ENCODE results near the gene OS9.

The OS9 gene

GRCh38 chr12:57754411-57755193, 60.7 kb downstream of the OS9 start, which contains the start of gene MARCHF9:
Gene MARCHF9 (plus strand): TSS chr12:57755103. CDS start chr12:57755529, 426 bp downstream.
- peak in 1 of 2 donors; percentile 33 for DNase-seq

GRCh38 chr12:57755194-57755453, 61.2 kb downstream of the OS9 start:
- DNase-seq, result no peak

GRCh38 chr12:57755454-57756372, 61.8 kb downstream of the OS9 start:
- DNase-seq, result no peak

GRCh38 chr12:57756406-57757341, 62.7 kb downstream of the OS9 start:
- DNase-seq, result no peak

- DNase-seq, result no peak
These were observed 63.8 kb downstream of the OS9 start for GRCh38 chr12:57757771-57758170.

- no peak for DNase-seq
These were observed 64.8 kb downstream of the OS9 start for GRCh38 chr12:57758552-57759359.

GRCh38 chr12:57759360-57759980, 65.5 kb downstream of the OS9 start:
- no peak for DNase-seq

GRCh38 chr12:57760347-57760982, 66.5 kb downstream of the OS9 start:
- DNase-seq, result no peak

- DNase-seq, result no peak
These were observed 67.6 kb downstream of the OS9 start for GRCh38 chr12:57761391-57761998.

- no peak for DNase-seq
These were observed 68.5 kb downstream of the OS9 start for GRCh38 chr12:57762463-57762862.

GRCh38 chr12:57763881-57764661, 70.1 kb downstream of the OS9 start:
- no peak for DNase-seq

- DNase-seq, result no peak
These were observed 70.7 kb downstream of the OS9 start for GRCh38 chr12:57764662-57765002.

- DNase-seq, result no peak
These were observed 71.2 kb downstream of the OS9 start for GRCh38 chr12:57765003-57765697.

- DNase-seq, result no peak
These were observed 71.9 kb downstream of the OS9 start for GRCh38 chr12:57765698-57766463.

- DNase-seq, result no peak
These were observed 72.8 kb downstream of the OS9 start, which contains the start of gene CYP27B1 for GRCh38 chr12:57766464-57767304. Gene CYP27B1 (minus strand): TSS chr12:57767078. CDS start chr12:57767041, 37 bp downstream.

GRCh38 chr12:57767305-57767698, 73.4 kb downstream of the OS9 start:
- DNase-seq, result no peak

GRCh38 chr12:57767876-57768275, 73.9 kb downstream of the OS9 start:
- DNase-seq, result no peak
